GM19324 (cell line): ENCODE measurements around the gene PDHX.

Source experiments
- ATAC-seq: cut with Tn5 transposase; IDR thresholded peaks from one replicate; pipeline ENCODE4 v1.9.1; 2021; ENCODE audit warnings: mild to moderate bottlenecking, moderate library complexity; ENCODE audit not compliant: unreplicated experiment, low FRiP score

The PDHX gene

DNA sequence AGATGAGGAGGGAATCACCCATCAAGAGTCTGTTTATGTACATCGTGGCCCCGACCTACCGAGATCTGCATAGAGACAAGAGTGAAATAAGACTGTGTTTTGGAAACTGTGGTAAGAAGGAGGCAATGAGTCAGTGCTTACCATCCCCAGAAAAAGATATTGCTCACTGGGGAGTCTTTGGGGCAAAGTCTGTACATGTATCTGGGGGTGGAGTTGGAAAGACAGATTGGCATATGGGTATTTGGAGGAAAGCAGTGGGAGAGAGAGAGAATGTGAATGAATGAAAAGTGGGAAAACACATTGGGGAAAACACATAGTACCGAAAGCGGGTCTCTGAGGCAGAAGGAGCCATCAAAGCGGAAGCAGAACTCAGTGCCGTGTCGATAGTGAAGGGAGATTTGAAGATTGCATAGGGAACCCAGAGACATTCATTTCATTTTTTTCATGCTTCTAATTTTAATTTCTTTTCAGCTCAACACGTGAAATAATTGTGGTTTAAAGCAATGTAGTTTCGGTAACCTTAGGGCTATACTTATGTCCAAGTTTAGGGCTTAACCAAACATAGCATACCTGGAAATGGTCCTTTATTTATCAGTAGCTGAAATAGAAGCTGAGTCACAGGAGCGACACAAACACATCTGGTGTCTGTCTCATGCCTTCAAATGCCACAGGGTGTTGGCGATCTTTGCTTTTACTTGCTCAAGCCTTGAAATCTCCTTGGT lies 124.0 kb downstream of the PDHX start:
- ATAC-seq: peak; percentile 71

DNA sequence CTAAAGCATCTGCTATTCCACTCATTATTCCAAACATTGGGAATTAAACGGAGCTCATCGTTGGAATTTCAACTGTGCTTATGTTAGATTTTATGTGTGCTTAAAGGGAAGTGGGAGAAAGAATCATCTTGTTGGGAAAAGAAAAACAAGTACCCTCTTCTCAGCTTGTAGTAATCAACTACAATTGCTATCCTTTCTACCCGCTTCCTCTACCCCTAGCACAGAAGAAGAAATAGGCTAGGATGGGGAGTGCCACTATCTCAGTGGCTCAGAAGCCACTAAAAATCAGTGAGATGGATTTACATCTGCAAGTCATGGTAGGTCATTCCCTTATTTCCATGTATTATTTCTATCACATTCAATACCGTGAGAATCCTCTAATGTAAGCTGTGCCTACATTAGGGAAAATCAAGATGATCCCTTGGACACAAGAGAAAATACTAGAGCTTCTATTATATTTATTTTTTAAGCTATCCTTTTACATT lies 124.7 kb downstream of the PDHX start:
- no peak for ATAC-seq

DNA sequence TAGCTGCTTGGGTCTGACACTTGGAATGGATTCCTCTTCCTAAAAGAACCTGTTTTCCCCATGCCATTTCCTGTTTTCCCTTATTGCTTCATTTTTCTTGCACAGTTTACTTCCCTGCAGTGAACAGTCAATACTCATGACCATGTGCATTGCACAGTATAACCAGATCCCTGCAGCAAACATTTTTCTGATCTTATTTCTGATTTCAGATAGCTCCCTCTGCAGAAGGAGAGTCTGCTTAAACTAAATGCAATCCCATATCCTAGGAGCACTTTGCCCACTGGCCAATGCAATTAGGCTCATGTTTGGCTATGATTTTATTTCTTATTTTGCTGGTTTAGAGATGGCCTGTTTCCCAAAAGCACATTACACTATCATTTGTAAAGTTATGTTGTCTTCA lies 125.8 kb downstream of the PDHX start:
- ATAC-seq: no peak

DNA sequence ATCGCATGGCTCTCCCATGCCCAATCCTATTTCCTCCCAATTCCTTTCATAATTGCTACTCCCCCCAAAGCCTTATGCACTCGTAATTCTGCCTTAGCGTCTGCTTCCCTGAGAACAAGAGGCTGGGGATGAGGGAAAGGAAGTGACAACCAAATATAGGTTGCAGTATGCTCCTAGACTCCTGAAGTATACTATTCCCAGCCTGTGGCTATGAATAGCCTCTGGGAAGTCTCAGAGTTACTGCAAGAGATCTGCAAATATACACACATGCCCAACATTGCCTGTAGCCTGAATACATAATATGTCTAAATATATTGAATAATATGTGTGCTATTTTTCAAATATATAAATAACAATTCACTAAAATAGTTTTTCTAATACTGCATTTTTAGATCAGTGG lies 126.5 kb downstream of the PDHX start:
- no peak for ATAC-seq

DNA sequence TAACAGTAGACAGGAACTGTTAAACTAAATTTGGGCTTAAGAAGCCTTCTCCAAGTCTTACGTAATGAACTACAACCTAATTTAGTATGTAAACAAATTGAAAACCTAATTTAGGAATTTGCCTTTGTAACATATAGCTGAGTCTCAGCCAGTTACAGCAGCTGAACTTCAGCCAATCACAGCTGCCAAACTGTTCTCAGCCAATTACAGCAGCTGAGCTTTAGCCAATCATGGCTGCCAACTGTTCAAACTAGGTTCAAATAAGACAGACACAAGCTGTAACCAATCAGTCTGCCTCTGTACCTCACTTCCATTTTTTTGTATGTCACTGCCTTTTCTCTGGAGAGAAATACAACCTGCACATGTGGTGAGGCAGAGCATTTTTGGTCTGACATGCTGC lies 127.5 kb downstream of the PDHX start:
- no peak for ATAC-seq

DNA sequence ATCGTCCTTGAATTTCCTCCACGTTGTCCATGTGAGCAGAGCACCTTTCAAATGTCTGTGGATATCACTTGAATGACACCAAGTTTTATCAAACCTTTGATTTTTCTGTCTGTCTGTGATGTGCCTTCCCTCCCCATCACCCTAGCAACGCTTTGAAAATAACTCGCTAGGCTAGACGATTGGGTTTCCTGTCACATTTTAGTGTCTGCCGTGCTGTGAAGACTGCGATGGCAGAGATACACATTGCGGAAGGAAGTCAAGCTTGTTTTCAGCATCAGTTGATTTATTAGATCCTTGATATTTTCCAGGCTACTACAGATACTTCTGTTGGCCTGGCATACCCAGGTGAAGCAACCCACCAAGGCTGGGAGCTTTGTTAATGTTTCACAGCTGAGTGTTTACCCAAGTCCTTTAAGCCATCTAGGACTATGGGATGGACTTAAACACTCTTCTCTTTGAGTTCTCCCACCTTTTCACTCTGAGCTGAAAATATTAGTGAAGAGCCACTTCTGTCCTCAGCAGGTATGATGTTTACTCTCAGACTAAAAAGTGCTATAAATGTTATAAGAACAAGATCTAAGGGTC lies 128.9 kb downstream of the PDHX start:
- ATAC-seq: no peak
